T1000 (cell line): ENCODE data around the gene EDARADD.
"Not testable (repeated sequence)": the region's sequence is repeated elsewhere in the genome, so short reads cannot be mapped to it uniquely, and the experiment has no call there.

ENCODE experiments used
- DNase-seq: peaks from one replicate; lab custom pipeline; 2025; ENCODE audit warnings: mixed read lengths; lab: John Stamatoyannopoulos, UW

EDARADD gene

GRCh38 chr1:236433819-236434315 is 39.8 kb downstream of the EDARADD start:
- no peak for DNase-seq

GRCh38 chr1:236438614-236439013 is 44.5 kb downstream of the EDARADD start:
- no peak for DNase-seq

GRCh38 chr1:236440373-236440772 is 46.3 kb downstream of the EDARADD start:
- no peak for DNase-seq

- no peak for DNase-seq
Observed at GRCh38 chr1:236450779-236451178, 56.7 kb downstream of the EDARADD start.

DNA sequence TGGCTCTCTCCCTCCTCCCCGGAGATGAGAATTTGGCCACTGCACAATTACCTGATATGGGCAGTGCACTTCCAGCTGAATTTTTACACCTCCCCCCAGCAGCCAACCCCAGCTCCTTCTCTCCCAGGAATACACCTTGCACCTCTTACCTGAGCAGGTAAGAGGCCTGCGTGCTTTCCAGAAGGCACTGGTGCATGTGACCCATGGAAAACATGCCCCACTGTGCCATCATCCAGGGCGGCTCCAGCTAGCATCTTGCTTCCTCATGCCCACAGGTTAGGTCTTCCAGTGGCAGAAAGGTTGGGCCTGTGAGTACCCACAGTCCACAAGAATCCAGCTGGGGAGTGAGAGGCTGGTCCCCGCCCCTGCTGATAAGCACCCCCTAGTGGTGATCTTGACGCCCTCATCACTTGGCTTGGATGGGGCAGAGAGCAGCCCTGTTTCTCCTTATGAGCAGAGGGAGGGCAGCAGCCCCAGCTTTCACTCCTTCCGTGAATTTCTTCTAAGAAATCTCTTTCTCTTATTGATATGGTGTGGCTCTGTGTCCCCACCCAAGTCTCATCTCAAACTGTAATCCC is 57.8 kb downstream of the EDARADD start:
- no peak for DNase-seq

GRCh38 chr1:236455243-236455642 is 61.2 kb downstream of the EDARADD start:
- DNase-seq = no peak

- DNase-seq = no peak
Observed at GRCh38 chr1:236457775-236458174, 63.7 kb downstream of the EDARADD start.

- no peak for DNase-seq
Observed at GRCh38 chr1:236458996-236459395, 64.9 kb downstream of the EDARADD start.

DNA sequence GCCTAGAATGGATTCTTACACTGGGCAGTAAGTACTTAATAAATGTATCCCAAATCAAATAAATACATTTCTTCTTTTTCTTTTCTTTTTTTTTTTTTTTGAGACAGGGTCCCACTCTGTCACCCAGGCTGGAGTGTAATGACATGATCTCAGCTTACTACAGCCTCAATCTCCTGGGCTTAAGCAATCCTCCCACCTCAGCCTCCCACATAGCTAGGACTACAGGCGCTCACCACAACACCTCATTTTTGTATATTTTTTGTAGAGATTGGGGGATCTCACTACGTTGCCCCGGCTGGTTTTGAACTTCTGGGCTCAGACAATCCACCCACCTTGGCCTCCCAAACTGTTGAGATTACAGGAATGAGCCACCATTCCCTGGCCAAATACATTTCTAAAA is 66.0 kb downstream of the EDARADD start:
- no peak for DNase-seq

DNA sequence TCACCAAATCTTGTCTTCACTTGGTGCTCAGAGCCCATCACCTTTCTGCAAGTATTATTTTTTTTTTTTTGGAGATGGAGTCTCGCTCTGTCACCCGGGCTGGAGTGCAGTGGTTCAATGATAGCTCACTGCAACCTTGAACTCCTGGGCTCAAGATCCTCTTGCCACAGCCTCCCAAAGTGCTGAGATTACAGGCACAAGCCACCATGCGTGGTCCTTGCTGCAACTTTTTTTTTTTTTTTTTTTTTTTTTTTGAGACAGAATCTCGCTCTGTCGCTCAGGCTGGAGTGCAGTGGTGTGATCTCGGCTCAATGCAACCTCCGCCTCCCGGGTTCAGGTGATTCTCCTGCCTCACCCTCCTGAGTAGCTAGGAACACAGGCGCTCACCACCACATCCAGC is 70.1 kb downstream of the EDARADD start:
- not testable (repeated sequence) for DNase-seq

- DNase-seq = no peak
Observed at GRCh38 chr1:236465231-236465958, 71.3 kb downstream of the EDARADD start.

DNA sequence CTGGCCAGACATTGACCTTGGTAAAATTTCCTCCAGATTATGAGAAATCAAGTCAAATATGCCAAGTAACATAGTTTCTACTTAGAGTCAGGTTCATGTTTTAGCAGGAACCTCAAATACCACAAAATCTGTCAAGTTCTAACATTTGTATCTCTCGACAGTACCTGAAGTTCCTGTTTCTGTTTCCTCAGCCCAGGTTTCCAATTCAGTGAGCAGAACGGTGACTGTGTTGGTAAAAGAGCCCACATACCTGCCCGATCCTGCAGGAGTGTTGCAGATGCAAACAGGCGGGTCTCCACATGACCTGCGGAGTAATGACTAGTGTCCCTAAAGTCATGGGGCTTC is 71.8 kb downstream of the EDARADD start:
- DNase-seq = no peak

DNA sequence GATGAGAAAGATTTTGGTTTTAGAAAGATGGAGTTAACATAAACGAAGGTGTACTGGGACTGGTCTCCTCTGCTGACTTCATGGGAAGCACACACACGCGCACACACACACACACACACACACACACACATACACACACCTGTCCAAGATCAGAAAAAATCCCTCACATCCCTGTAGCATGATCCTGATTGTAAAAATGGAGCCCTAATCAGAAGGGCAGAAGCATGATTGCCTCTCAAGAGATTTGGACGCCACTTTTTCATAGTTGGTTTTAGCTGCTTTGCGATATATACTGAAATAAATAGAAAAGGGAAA is 73.2 kb downstream of the EDARADD start:
- no peak for DNase-seq

GRCh38 chr1:236468625-236469024 is 74.5 kb downstream of the EDARADD start:
- no peak for DNase-seq

DNA sequence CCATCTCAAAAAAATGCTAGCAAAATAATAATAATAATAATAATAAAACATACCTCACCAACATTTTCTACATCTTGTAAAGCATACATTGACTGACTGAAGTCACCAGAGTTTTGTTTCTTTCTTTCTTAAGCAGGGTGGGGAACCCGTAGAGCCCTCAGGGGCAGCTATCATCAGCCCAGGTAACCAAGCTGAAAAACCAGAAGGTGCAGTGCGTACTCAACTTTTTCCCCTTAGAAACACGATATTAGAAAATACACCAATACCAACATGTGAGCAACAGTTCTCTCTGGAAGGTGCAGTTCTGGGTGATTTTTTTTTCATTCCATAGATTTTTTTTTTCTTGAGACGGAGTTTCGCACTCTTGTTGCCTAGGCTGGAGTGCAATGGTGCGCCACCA is 75.4 kb downstream of the EDARADD start:
- no peak for DNase-seq

DNA sequence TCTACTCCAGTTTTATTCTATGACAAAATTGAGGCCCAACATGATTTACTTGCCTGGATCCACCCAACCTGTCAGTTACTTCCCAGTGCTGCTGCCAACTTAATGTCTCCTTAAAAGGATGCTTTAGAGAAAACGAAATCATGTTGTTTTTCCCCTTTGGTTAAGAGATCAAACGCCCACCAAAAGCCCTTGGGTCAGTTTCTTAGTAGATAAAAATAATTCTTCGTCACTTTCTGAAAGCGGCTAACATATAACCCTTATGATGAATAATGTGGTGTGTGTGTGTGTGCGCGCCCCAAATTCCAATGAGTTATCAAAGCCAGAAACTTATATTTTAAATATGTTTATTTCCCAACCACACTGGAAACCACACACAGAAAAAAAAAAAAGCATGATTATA is 77.0 kb downstream of the EDARADD start:
- DNase-seq = no peak

DNA sequence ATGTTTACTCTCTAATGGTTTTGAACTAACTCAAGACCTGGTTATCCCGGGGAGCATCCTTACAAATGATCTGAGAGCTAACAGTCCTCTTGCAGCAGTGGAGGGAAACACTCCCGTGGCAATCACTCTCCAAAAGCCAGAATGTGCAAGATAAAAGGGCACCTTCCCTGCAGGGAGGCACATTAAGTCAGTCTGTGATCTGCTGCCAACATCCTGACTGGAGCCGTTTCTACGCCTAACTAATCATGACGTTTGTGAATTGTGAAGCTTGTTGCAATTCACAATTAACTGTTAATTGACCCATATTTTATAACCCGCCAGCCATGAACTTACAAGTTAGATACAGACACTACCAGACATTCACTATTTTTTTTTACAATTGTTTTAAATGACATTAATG is 77.6 kb downstream of the EDARADD start:
- DNase-seq = no peak

- DNase-seq = no peak
Observed at GRCh38 chr1:236472850-236473788, 79.0 kb downstream of the EDARADD start.

DNA sequence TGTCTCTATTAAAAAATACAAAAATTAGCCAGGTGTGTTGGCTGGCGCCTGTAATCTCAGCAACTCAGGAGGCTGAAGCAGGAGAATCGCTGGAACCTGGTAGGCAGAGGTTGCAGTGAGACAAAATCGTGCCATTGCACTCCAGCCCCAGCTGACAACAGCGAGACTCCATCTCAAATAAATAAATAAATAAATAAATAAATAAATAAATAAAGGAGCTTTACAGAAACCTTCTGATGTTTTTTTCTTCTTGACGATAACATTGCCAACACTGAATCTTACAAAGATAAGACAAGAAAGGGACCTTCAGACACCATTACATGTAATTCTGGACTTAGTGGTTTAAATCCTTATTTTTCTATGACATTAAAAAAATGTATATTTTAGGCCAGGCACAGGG is 81.9 kb downstream of the EDARADD start:
- DNase-seq = no peak

DNA sequence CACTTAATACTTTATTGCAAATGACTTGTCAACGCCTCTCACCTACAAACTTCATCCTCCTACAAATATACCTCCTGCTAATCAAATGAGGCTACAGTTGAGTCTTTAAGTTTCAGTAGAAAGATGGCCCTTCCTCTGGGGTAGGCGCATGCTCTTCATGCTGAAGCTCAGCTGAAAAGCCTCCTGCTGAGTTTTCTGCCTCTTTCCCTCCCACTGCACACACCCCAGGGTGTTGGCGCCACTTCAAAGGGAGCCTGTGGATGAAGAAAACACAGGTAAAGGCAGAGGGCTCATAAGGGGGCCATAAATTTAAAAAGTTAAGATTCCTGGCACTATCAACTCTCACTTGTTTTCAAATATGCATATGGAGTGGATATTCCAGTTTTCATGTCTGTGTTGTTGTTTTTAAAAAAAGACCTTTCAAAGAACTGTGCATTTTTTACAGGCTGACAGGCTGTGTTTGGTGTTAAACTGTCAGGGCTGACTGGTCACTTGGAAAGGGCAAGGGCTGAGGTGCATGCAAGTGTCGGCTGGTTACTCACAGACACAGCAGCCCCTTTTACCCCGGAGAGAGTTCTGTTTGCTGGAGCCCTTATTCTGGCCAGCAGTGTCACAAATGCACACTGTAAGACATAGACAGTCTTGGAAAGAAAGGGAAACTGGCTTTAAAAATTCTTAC is 86.8 kb downstream of the EDARADD start:
- no peak for DNase-seq

DNA sequence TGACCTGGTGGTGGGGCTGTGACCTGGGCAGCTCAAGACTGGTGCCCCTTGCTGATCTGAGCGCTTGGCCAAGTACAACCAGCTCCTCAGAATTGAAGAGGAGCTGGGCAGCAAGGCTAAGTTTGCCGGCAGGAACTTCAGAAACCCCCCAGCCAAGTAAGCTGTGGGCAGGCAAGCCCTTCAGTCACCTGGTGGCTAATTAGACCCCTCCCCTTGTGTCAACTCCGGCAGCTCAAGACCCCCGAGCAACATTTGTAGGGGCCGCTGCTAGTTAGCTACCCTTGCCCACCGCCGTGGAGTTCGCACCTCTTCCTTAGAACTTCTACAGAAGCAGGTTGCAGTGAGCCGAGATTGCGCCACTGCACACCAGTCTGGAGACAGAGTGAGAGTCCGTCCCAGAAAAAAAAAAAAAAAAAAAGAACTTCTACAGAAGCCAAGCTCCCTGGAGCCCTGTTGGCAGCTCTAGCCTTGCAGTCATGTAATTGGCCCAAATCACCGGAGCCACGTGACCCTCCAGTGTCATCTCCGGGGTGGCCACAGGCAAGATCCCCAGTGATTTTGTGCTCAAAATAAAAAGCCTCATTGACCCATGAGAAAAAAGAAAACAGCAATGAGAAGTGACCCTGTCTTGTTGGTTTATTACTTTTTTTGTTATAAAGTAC is 90.4 kb downstream of the EDARADD start:
- no peak for DNase-seq
